ENCODE measurements around the gene DDX53.

Gene DDX53

GRCh38 chrX:22999696-23000223 is at the start of gene DDX53:
TSS of gene DDX53 (plus strand) at chrX:22999960. CDS start at chrX:23000058, 98 bp downstream.
- no peak for DNase-seq

- DNase-seq, result no peak
Observed at GRCh38 chrX:22950269-22951266, 49.2 kb upstream of the DDX53 start.

GRCh38 chrX:22952010-22952409 is 47.8 kb upstream of the DDX53 start:
- no peak for DNase-seq

- no peak for DNase-seq
Observed at GRCh38 chrX:22958250-22958649, 41.5 kb upstream of the DDX53 start.

- no peak for DNase-seq
Observed at GRCh38 chrX:22959204-22959920, 40.4 kb upstream of the DDX53 start.

GRCh38 chrX:22963196-22963595 is 36.6 kb upstream of the DDX53 start:
- no peak for DNase-seq

GRCh38 chrX:22968494-22968893 is 31.3 kb upstream of the DDX53 start:
- no peak for DNase-seq

- no peak for DNase-seq
Observed at GRCh38 chrX:22969411-22969810, 30.3 kb upstream of the DDX53 start.

GRCh38 chrX:22970861-22971260 is 28.9 kb upstream of the DDX53 start:
- DNase-seq, result no peak

GRCh38 chrX:22974616-22975015 is 25.1 kb upstream of the DDX53 start:
- no peak for DNase-seq

- DNase-seq, result no peak
Observed at GRCh38 chrX:22975786-22976185, 24.0 kb upstream of the DDX53 start.

- no peak for DNase-seq
Observed at GRCh38 chrX:22985958-22986357, 13.8 kb upstream of the DDX53 start.

- no peak for DNase-seq
Observed at GRCh38 chrX:22987452-22987851, 12.3 kb upstream of the DDX53 start.

- DNase-seq, result no peak
Observed at GRCh38 chrX:23003116-23003515, 3.4 kb downstream of the DDX53 start.

- no peak for DNase-seq
Observed at GRCh38 chrX:23008431-23009099, 8.8 kb downstream of the DDX53 start.

- no peak for DNase-seq
Observed at GRCh38 chrX:23012162-23012561, 12.4 kb downstream of the DDX53 start.

GRCh38 chrX:23012636-23013035 is 12.9 kb downstream of the DDX53 start:
- DNase-seq, result no peak

- no peak for DNase-seq
Observed at GRCh38 chrX:23013366-23013765, 13.6 kb downstream of the DDX53 start.

- DNase-seq, result no peak
Observed at GRCh38 chrX:23031600-23031999, 31.8 kb downstream of the DDX53 start.

GRCh38 chrX:23035493-23035892 is 35.7 kb downstream of the DDX53 start:
- no peak for DNase-seq

GRCh38 chrX:23046443-23046842 is 46.7 kb downstream of the DDX53 start:
- no peak for DNase-seq

GRCh38 chrX:23048806-23049573 is 49.2 kb downstream of the DDX53 start:
- DNase-seq, result no peak
